ENCODE measurements around the gene IPO9. TPM values are rescaled to one million over a fixed set of nuclear protein-coding genes. Genes with fewer than 3 reads are reported as not detected.

IPO9 gene
- total and polyA plus RNA-seq, 10 of the 15 experiments (the other 5 are each of a cell fraction or from before 2014, with no cell fraction given) = 19.1 to 77.3 (median 34.1) TPM

GRCh38 chr1:201793306-201793925 is 35.5 kb upstream of the IPO9 start:
- no TSS peak for BruUV-seq (replicated peaks)

More at GRCh38 chr1:201793306-201793925, 35.5 kb upstream of the IPO9 start:
- Histone ChIP-seq H3K4me1 (ENCODE audit: control insufficient read depth, insufficient read depth, low read length) (no peaks in the 10 kb centered on the region), H3K4me3 (no peak overlapping the region), H3K79me2 (ENCODE audit: control insufficient read depth, insufficient read depth, low read length) (no peaks in the 10 kb centered on the region), H3K9me3 (replicated peaks; ENCODE audit: control insufficient read depth, insufficient read depth, low read length) (no peaks in the 10 kb centered on the region), H3K27me3 (replicated peaks in 1 of 2; ENCODE audit: control insufficient read depth in 2 of 2, insufficient read depth in 2 of 2, low read length in 1 of 2) (peaks cover 2% of the 10 kb centered on the region in 2 experiments; a peak in 3 of 4 replicates), H3K9ac (ENCODE audit: control insufficient read depth, insufficient read depth, low read length) (no peak overlapping the region), H4K20me1 (ENCODE audit: control insufficient read depth, insufficient read depth) (no peaks in the 10 kb centered on the region), H3K36me3 (ENCODE audit: control insufficient read depth in 2 of 2, insufficient read depth in 2 of 2, low read length in 1 of 2) (no peaks in the 10 kb centered on the region), H3K27ac (ENCODE audit: control insufficient read depth, insufficient read depth) (no peak overlapping the region), H2AFZ (ENCODE audit: control insufficient read depth, low read depth, low read length) (no peak overlapping the region), H3K4me2 (ENCODE audit: control insufficient read depth, insufficient read depth) (no peak overlapping the region)
- ChIA-PET POLR2A (interaction anchor here (0.6 kb wide), 1 partner anchor 321 kb away, joined by 3 read pairs; no protein-coding TSS in a partner anchor), RAD21 (ENCODE audit: unreplicated experiment) (interaction anchor here (0.7 to 4.9 kb wide), 12 partner anchors 13 to 346 kb away, joined by 3 to 64 read pairs (median 3); no protein-coding TSS in a partner anchor), SMC1A (ENCODE audit: uncharacterized antibody, unreplicated experiment) (interaction anchor here (0.7 to 3.1 kb wide), 9 partner anchors 62 to 263 kb away, joined by 3 to 43 read pairs (median 3); no protein-coding TSS in a partner anchor), CTCF (interaction anchor here (0.8 to 15.6 kb wide), 33 partner anchors 8 to 346 kb away, joined by 3 to 332 read pairs (median 3); no protein-coding TSS in a partner anchor)
- 36% methylated on average over 11 of the region's 11 CpGs for WGBS (ENCODE audit: insufficient coverage, insufficient replicate concordance, low lambda C conversion rate, missing lambda C conversion rate)
- intact Hi-C loops (cut with micrococcal nuclease; ENCODE audit: unreplicated experiment) = loop anchor here (1.0 to 2.0 kb wide), 3 partner anchors 84 to 263 kb away; no protein-coding TSS in a partner anchor
- ATAC-seq (peak; percentile 49), DNase-seq (ENCODE audit: low read depth, low spot score) (no peak), FAIRE-seq (no peak)
- no peak for TF ChIP-seq E4F1 (IDR thresholded peaks at IDR 0.05; ENCODE audit: borderline replicate concordance, partially characterized antibody)
- no peak for TF ChIP-seq NR2F1 (conservative IDR thresholded peaks at IDR 0.05)
- TF ChIP-seq CREM (IDR thresholded peaks at IDR 0.05; ENCODE audit: low read depth) = no peak
- TF ChIP-seq ELK1 (IDR thresholded peaks at IDR 0.05; ENCODE audit: low read depth, low read length) = no peak
- TF ChIP-seq POLR2A (IDR thresholded peaks at IDR 0.05; ENCODE audit: low read depth, low read length) = no peak
- no peak for TF ChIP-seq STAT1 (conservative IDR thresholded peaks at IDR 0.05)
- TF ChIP-seq JUNB (IDR thresholded peaks at IDR 0.05) = no peak
- TF ChIP-seq SP1 (IDR thresholded peaks at IDR 0.05; ENCODE audit: low read depth, low read length) = no peak
- no peak for TF ChIP-seq SRF (IDR thresholded peaks at IDR 0.05; ENCODE audit: low read depth in 2 of 2, low read length in 2 of 2)
- TF ChIP-seq RELB (IDR thresholded peaks at IDR 0.05; ENCODE audit: low read depth) = no peak
- in situ Hi-C loops (cut with MboI) = no loop called here

Measured in GM12878 (cell line).